Keratinocyte (primary cell): ENCODE data around the gene SWAP70.

ENCODE experiments used
- EZH2 ChIP-seq: IDR thresholded peaks from one replicate; pipeline ENCODE4 v1.6.1; 2012; ENCODE audit warnings: inconsistent platforms, mild to moderate bottlenecking, low read length, moderate library complexity
- TF ChIP-seq, protein P1 (sequence below), 3 experiments: IDR thresholded peaks in 1 of 3; conservative IDR thresholded peaks in 1 of 3; optimal IDR thresholded peaks in 1 of 3; 2 replicates in 2 of 3; 3 replicates in 1 of 3; pipeline versions ENCODE3 to v1.5.1; 2011; ENCODE audit warnings: low read length in 3 of 3, mild to moderate bottlenecking in 3 of 3, moderate library complexity in 2 of 3, control low read depth in 1 of 3, inconsistent platforms in 1 of 3; ENCODE audit not compliant: insufficient read depth in 2 of 3; ENCODE audit errors: extremely low read depth in 1 of 3

DNA sequence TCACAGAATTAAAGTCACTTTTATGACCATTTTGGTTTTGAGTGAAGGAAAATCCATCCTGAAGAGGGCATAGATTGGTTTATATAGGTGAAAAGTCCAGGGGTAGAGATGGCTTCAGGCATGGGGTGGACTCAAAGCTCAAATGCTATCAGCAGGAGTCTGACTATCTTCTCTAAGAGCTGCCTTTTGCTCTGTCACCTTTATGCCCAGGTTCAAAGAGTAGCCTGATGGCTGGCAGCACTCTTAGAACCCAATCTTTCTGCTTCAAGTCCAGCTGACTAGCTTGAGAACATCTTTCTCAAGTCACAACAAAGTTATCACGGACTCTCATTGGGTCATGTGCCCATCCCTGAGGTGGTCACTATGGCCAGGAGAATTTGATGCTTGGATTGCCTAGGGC lies 27.2 kb upstream of the SWAP70 start:
- TF ChIP-seq, protein P1, sequence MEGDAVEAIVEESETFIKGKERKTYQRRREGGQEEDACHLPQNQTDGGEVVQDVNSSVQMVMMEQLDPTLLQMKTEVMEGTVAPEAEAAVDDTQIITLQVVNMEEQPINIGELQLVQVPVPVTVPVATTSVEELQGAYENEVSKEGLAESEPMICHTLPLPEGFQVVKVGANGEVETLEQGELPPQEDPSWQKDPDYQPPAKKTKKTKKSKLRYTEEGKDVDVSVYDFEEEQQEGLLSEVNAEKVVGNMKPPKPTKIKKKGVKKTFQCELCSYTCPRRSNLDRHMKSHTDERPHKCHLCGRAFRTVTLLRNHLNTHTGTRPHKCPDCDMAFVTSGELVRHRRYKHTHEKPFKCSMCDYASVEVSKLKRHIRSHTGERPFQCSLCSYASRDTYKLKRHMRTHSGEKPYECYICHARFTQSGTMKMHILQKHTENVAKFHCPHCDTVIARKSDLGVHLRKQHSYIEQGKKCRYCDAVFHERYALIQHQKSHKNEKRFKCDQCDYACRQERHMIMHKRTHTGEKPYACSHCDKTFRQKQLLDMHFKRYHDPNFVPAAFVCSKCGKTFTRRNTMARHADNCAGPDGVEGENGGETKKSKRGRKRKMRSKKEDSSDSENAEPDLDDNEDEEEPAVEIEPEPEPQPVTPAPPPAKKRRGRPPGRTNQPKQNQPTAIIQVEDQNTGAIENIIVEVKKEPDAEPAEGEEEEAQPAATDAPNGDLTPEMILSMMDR (optimal IDR thresholded peaks at IDR 0.05 in 1 of 3, IDR thresholded peaks at IDR 0.05 in 1 of 3, conservative IDR thresholded peaks at IDR 0.05 in 1 of 3; ENCODE audit: extremely low read depth in 1 of 3, insufficient read depth in 2 of 3, low read length in 3 of 3), result no peak
- no peak for TF ChIP-seq EZH2
